HCT116 (cell line): Measurements from ENCODE around the gene SF3A2. TPM values are rescaled to one million over a fixed set of nuclear protein-coding genes. Genes with fewer than 3 reads are reported as not detected.

Experiments
- ATAC-seq: fragments of 200-7000 bp; cut with Tn5 transposase; 2 replicates; pipeline ENCODE4 v1.9.1; 2020; ENCODE audit warnings: mild to moderate bottlenecking, moderate library complexity
- BruUV-seq: library from RNA; stranded (reverse); fragments of 400-500 nt; replicated peaks from 2 replicates; lab custom pipeline; 2021; lab: Mats Ljungman, UMichigan
- CTCF ChIA-PET: fragments of 300-600 bp; sonication (Branson Sonifier 250); formaldehyde crosslinking; loops from one replicate; lab custom pipeline; 2021; ENCODE audit warnings: antibody characterized with exemption; lab: Charles Lee
- POLR2A ChIA-PET: fragments of 300-600, 350-600 bp; sonication (Branson Sonifier 250); formaldehyde crosslinking; loops from one replicate; lab custom pipeline; 2021; ENCODE audit warnings: antibody characterized with exemption; lab: Charles Lee
- RAD21 ChIA-PET, 2 experiments: fragments of 300-600 bp; sonication (Branson Sonifier 250); formaldehyde crosslinking; loops; one replicate each; lab custom pipeline; 2023; ENCODE audit warnings: low total read pairs in 2 of 2; ENCODE audit not compliant: uncharacterized antibody in 2 of 2, unreplicated experiment in 2 of 2, low non-redundant PET in 1 of 2; lab: Charles Lee
- DNase-seq: peaks from one replicate; pipeline ENCODE4 v3.0.0-alpha.2; 2010; ENCODE audit warnings: low read depth, low spot score
- H2AFZ ChIP-seq: fragments of 200-600 bp; shearing (Covaris generic), sonication (generic); 2 replicates; pipeline ENCODE4 v1.6.1; 2017; ENCODE audit warnings: low read depth, mixed run types, mixed read lengths, antibody characterized with exemption, low read length; ENCODE audit not compliant: poor library complexity, severe bottlenecking
- H3K27ac ChIP-seq: 2 replicates; pipeline ENCODE4 v1.5.1; 2012; ENCODE audit warnings: low read depth, low read length
- H3K27me3 ChIP-seq: fragments of 200-600 bp; sonication (generic); 2 replicates; pipeline ENCODE4 v1.6.1; 2016; ENCODE audit warnings: mixed run types, low read length, mixed read lengths; ENCODE audit not compliant: insufficient read depth
- H3K36me3 ChIP-seq, 2 experiments: fragments of 200-500 bp in 1 of 2; fragments of 200-600 bp in 1 of 2; sonication (Bioruptor generic) in 1 of 2; sonication (generic) in 1 of 2; 2 replicates each; pipeline versions ENCODE4 v1.5.1 to v1.6.1; 2014 to 2016; ENCODE audit warnings: low read length in 2 of 2, inconsistent platforms in 1 of 2, mixed read lengths in 1 of 2, mixed run types in 1 of 2; ENCODE audit not compliant: insufficient read depth in 2 of 2, control insufficient read depth in 1 of 2
- H3K4me1 ChIP-seq, 2 experiments: fragments of 200-600 bp in 1 of 2; sonication (generic) in 1 of 2; 2 replicates each; pipeline versions ENCODE4 v1.5.1 to v1.6.1; 2012 to 2017; ENCODE audit warnings: low read length in 2 of 2, inconsistent platforms in 1 of 2, mild to moderate bottlenecking in 1 of 2, mixed read lengths in 1 of 2, mixed run types in 1 of 2, moderate library complexity in 1 of 2; ENCODE audit not compliant: insufficient read depth in 2 of 2, control insufficient read depth in 1 of 2
- H3K4me2 ChIP-seq: fragments of 200-600 bp; sonication (generic); 2 replicates; pipeline ENCODE4 v1.6.1; 2017; ENCODE audit warnings: mixed run types, low read length, mixed read lengths
- H3K4me3 ChIP-seq, 2 experiments: fragments of 200-600 bp in 1 of 2; sonication (generic) in 1 of 2; replicated peaks in 1 of 2; 2 replicates each; pipeline ENCODE4 v1.5.1; 2011 to 2016; ENCODE audit warnings: low read length in 2 of 2, control low read depth in 1 of 2, low read depth in 1 of 2, mild to moderate bottlenecking in 1 of 2, mixed read lengths in 1 of 2, mixed run types in 1 of 2
- H3K79me2 ChIP-seq: fragments of 200-600 bp; sonication (generic); 2 replicates; pipeline ENCODE4 v1.6.1; 2017; ENCODE audit warnings: mild to moderate bottlenecking, mixed run types, low read length, moderate library complexity, mixed read lengths; ENCODE audit not compliant: insufficient read depth
- H3K9ac ChIP-seq: fragments of 200-600 bp; sonication (generic); 2 replicates; pipeline ENCODE4 v1.6.1; 2016; ENCODE audit warnings: low read length, mixed read lengths
- H3K9me2 ChIP-seq: fragments of 200-600 bp; sonication (generic), shearing (Covaris generic); 2 replicates; pipeline ENCODE4 v1.6.1; 2017; ENCODE audit warnings: mixed run types, mild to moderate bottlenecking, moderate library complexity; ENCODE audit not compliant: insufficient read depth
- H3K9me3 ChIP-seq, 2 experiments: fragments of 200-500 bp in 1 of 2; fragments of 200-600 bp in 1 of 2; sonication (Bioruptor generic) in 1 of 2; sonication (generic) in 1 of 2; 2 replicates each; pipeline ENCODE4 v1.6.1; 2014 to 2017; ENCODE audit warnings: low read length in 2 of 2, mixed read lengths in 2 of 2, inconsistent platforms in 1 of 2, low read depth in 1 of 2, mild to moderate bottlenecking in 1 of 2, mixed run types in 1 of 2, moderate library complexity in 1 of 2; ENCODE audit not compliant: control insufficient read depth in 1 of 2, insufficient read depth in 1 of 2
- H4K20me1 ChIP-seq: fragments of 200-600 bp; sonication (generic), shearing (Covaris generic); 2 replicates; pipeline ENCODE4 v1.6.1; 2017; ENCODE audit warnings: mixed run types, mild to moderate bottlenecking, moderate library complexity; ENCODE audit not compliant: insufficient read depth
- CBX3 ChIP-seq: IDR thresholded peaks from 2 replicates; pipeline ENCODE4 v1.6.1; 2012; ENCODE audit warnings: low read depth
- CEBPB ChIP-seq: IDR thresholded peaks from 2 replicates; pipeline ENCODE4 v1.6.1; 2012; ENCODE audit warnings: low read depth
- CTCF ChIP-seq, 3 experiments: fragments of 200-600 bp in 1 of 3; sonication (generic) in 1 of 3; IDR thresholded peaks in 2 of 3; conservative IDR thresholded peaks in 1 of 3; 2 replicates each; pipeline ENCODE4 v1.5.1; 2012 to 2017; ENCODE audit warnings: low read depth in 2 of 3, low read length in 2 of 3, antibody characterized with exemption in 1 of 3, borderline replicate concordance in 1 of 3, control low read depth in 1 of 3, mild to moderate bottlenecking in 1 of 3, mixed read lengths in 1 of 3, mixed run types in 1 of 3, moderate library complexity in 1 of 3; ENCODE audit not compliant: insufficient read depth in 1 of 3
- EZH2 ChIP-seq: fragments of 200-600 bp; sonication (generic); IDR thresholded peaks from 2 replicates; pipeline ENCODE4 v1.6.1; 2017; ENCODE audit warnings: antibody characterized with exemption, mixed run types
- RAD21 ChIP-seq: IDR thresholded peaks from 2 replicates; pipeline ENCODE4 v1.6.1; 2012; ENCODE audit warnings: low read depth, mild to moderate bottlenecking
- SRF ChIP-seq: IDR thresholded peaks from 2 replicates; pipeline ENCODE4 v1.6.1; 2012; ENCODE audit warnings: low read depth
- ZNF274 ChIP-seq: fragments of 200-500 bp; sonication (Bioruptor generic); IDR thresholded peaks from 2 replicates; pipeline ENCODE4 v1.6.1; 2014; ENCODE audit warnings: mild to moderate bottlenecking, low read depth, low read length, inconsistent platforms
- intact Hi-C: fragments of 100-400 bp; cut with micrococcal nuclease; formaldehyde crosslinking; loops from 2 replicates; pipeline ENCODE4 v1.10.0; 2022
- total RNA-seq: library from RNA; stranded (reverse); gene quantifications from one replicate; pipeline ENCODE4 v1.2.1, GENCODE V29; 2021; ENCODE audit not compliant: unreplicated experiment

Gene SF3A2
- total RNA-seq, 1 experiment from 2014 or later, result 166 TPM

GRCh38 chr19:2251106-2252054 lies 14.8 kb downstream of the SF3A2 start:
- Histone ChIP-seq H3K9me2 (no peaks in the 10 kb centered on the region), H3K4me3 (no peak overlapping the region), H2AFZ (no peak overlapping the region), H3K36me3 (peaks cover 12 to 15% of the 10 kb centered on the region in 2 experiments; a peak in 3 of 4 replicates), H3K27ac (no peak overlapping the region), H3K79me2 (peaks cover 3% of the 10 kb centered on the region; the same call in 1 of the 2 replicates), H3K9ac (no peak overlapping the region), H3K4me2 (no peak overlapping the region), H3K27me3 (no peaks in the 10 kb centered on the region), H3K4me1 (0 out of 4 replicates have a peak, but pooled peaks cover 0 to 4% of the 10 kb centered on the region in 2 experiments), H3K9me3 (no peaks in the 10 kb centered on the region), H4K20me1 (no peaks in the 10 kb centered on the region)
- ATAC-seq (no peak), DNase-seq (no peak)
- ChIA-PET CTCF (no interaction called here), RAD21 (no interaction called here), POLR2A (no interaction called here)
- no TSS peak for BruUV-seq
- intact Hi-C loops, result no loop called here
- no peak for TF ChIP-seq RAD21
- no peak for TF ChIP-seq CTCF (IDR thresholded peaks at IDR 0.05 in 2 of 3, conservative IDR thresholded peaks at IDR 0.05 in 1 of 3; ENCODE audit: borderline replicate concordance in 1 of 3, insufficient read depth in 1 of 3, low read depth in 2 of 3, low read length in 2 of 3)
- no peak for TF ChIP-seq CBX3
- TF ChIP-seq ZNF274, result no peak
- no peak for TF ChIP-seq EZH2
- no peak for TF ChIP-seq CEBPB
- no peak for TF ChIP-seq SRF
